Activated CD4-positive, alpha-beta T cell treated with anti-CD3 and anti-CD28 coated beads for 36 hours (primary cell): ENCODE results near the gene SACM1L. TPM values are rescaled to one million over a fixed set of nuclear protein-coding genes. Genes with fewer than 3 reads are reported as not detected.
A peak's percentile ranks its signal among the peaks of the same experiment; 100 is the strongest.

Experiments
- ATAC-seq: fragments of 200-7000 bp; cut with Tn5 transposase; one replicate; pipeline ENCODE4 v1.10.0; 2021; ENCODE audit warnings: mild to moderate bottlenecking, moderate library complexity
- CTCF ChIA-PET: fragments of 350-600 bp; sonication (Branson Sonifier 250); formaldehyde crosslinking; loops from one replicate; lab custom pipeline; 2021; ENCODE audit warnings: antibody characterized with exemption; lab: Charles Lee
- POLR2A ChIA-PET: fragments of 350-600 bp; sonication (Branson Sonifier 250); formaldehyde crosslinking; loops from one replicate; lab custom pipeline; 2021; ENCODE audit warnings: antibody characterized with exemption, inconsistent platforms; lab: Charles Lee
- DNase-seq: peaks from one replicate; pipeline ENCODE4 v3.0.0-alpha.2; 2020
- H3K27ac Mint-ChIP-seq: one replicate; pipeline ENCODE4 v1.8.0; 2021; ENCODE audit warnings: mixed read lengths
- H3K27me3 Mint-ChIP-seq: one replicate; pipeline ENCODE4 v1.8.0; 2021; ENCODE audit warnings: mixed read lengths
- H3K36me3 Mint-ChIP-seq: one replicate; pipeline ENCODE4 v1.8.0; 2021; ENCODE audit warnings: low read depth, mixed read lengths
- H3K4me1 Mint-ChIP-seq: one replicate; pipeline ENCODE4 v1.8.0; 2021; ENCODE audit warnings: mixed read lengths
- H3K4me3 Mint-ChIP-seq: one replicate; pipeline ENCODE4 v1.8.0; 2021; ENCODE audit warnings: mild to moderate bottlenecking, moderate library complexity, mixed read lengths
- H3K9me3 Mint-ChIP-seq: one replicate; pipeline ENCODE4 v1.8.0; 2021; ENCODE audit warnings: low read depth, mixed read lengths
- intact Hi-C, 2 experiments: fragments of 100-400 bp; cut with DNase I in 1 of 2; cut with micrococcal nuclease in 1 of 2; formaldehyde crosslinking; loops; one replicate each; pipeline versions ENCODE4 v1.14.2 to v1.15.1; 2022 to 2024; cut with DNase I, micrococcal nuclease
- total RNA-seq, 2 experiments: library from RNA; stranded (reverse); gene quantifications; one replicate each; pipeline ENCODE4 v1.2.3, GENCODE V29; 2021

Gene SACM1L
- 10 to 100 TPM; 34.2 to 51.8 TPM for total RNA-seq

GRCh38 chr3:45688882-45689786 is at the start of gene SACM1L:
Gene SACM1L (plus strand): TSS chr3:45689396. CDS start chr3:45689466, 70 bp downstream.
- no peaks in the 10 kb centered on the region for H3K9me3 Mint-ChIP-seq
- POLR2A ChIA-PET, result interaction anchor here (0.7 kb wide), 1 partner anchor 179 kb away, joined by 3 read pairs; no protein-coding TSS in a partner anchor
- ATAC-seq (peak; percentile 85), DNase-seq (peak; percentile 98)
- CTCF ChIA-PET, result interaction anchor here (0.6 to 3.7 kb wide), 6 partner anchors 15 to 178 kb away, joined by 3 to 20 read pairs (median 4); no protein-coding TSS in a partner anchor
- intact Hi-C loops, result loop anchor here (1.0 to 10.0 kb wide), 10 partner anchors 21 to 1473 kb away; partner anchors contain the start of genes CCDC12 (in 1 of the 2), LARS2 (in 1 of the 2), LIMD1 (in 1 of the 2) and NBEAL2 (in 1 of the 2)
- peaks cover 46% of the 10 kb centered on the region for H3K4me1 Mint-ChIP-seq
- H3K4me3 Mint-ChIP-seq, result peak within 1 kb of the TSS; percentile 79
- H3K27ac Mint-ChIP-seq, result peak within 1 kb of the TSS; percentile 97
- peaks cover 2% of the 10 kb centered on the region for H3K27me3 Mint-ChIP-seq
- peaks cover 31% of the 10 kb centered on the region for H3K36me3 Mint-ChIP-seq

GRCh38 chr3:45640091-45640507 is 49.1 kb upstream of the SACM1L start:
- Mint-ChIP-seq H3K9me3 (no peaks in the 10 kb centered on the region), H3K27ac (peak overlapping the region; percentile 14), H3K36me3 (peaks cover 32% of the 10 kb centered on the region), H3K4me1 (peaks cover 9% of the 10 kb centered on the region), H3K27me3 (no peaks in the 10 kb centered on the region), H3K4me3 (no peak overlapping the region)
- ChIA-PET CTCF (interaction anchor here (2.7 kb wide), 1 partner anchor 16 kb away, joined by 9 read pairs; no protein-coding TSS in a partner anchor), POLR2A (no interaction called here)
- intact Hi-C loops, result no loop called here
- ATAC-seq, result no peak
- no peak for DNase-seq

GRCh38 chr3:45640724-45641361 is 48.4 kb upstream of the SACM1L start:
- no peaks in the 10 kb centered on the region for H3K27me3 Mint-ChIP-seq

GRCh38 chr3:45641756-45642155 is 47.4 kb upstream of the SACM1L start:
- H3K27ac Mint-ChIP-seq, result no peak overlapping the region
- intact Hi-C loops, result no loop called here
- H3K4me3 Mint-ChIP-seq, result no peak overlapping the region
- CTCF ChIA-PET, result interaction anchor here (0.7 to 1.7 kb wide), 2 partner anchors 15 to 18 kb away, joined by 3 to 4 read pairs; no protein-coding TSS in a partner anchor
- H3K27me3 Mint-ChIP-seq, result no peaks in the 10 kb centered on the region
- H3K9me3 Mint-ChIP-seq, result no peaks in the 10 kb centered on the region
- H3K36me3 Mint-ChIP-seq, result peaks cover 25% of the 10 kb centered on the region
- DNase-seq (no peak), ATAC-seq (no peak)
- POLR2A ChIA-PET, result no interaction called here
- peaks cover 6% of the 10 kb centered on the region for H3K4me1 Mint-ChIP-seq

More at GRCh38 chr3:45640724-45641361, 48.4 kb upstream of the SACM1L start:
- intact Hi-C loops, result no loop called here
- DNase-seq, result no peak
- peaks cover 30% of the 10 kb centered on the region for H3K36me3 Mint-ChIP-seq
- H3K27ac Mint-ChIP-seq, result no peak overlapping the region
- no peak overlapping the region for H3K4me3 Mint-ChIP-seq
- peaks cover 9% of the 10 kb centered on the region for H3K4me1 Mint-ChIP-seq
- ChIA-PET POLR2A (no interaction called here), CTCF (interaction anchor here (0.6 to 1.7 kb wide), 2 partner anchors 16 to 18 kb away, joined by 3 to 4 read pairs; no protein-coding TSS in a partner anchor)
- no peaks in the 10 kb centered on the region for H3K9me3 Mint-ChIP-seq
- ATAC-seq, result no peak

- H3K27me3 Mint-ChIP-seq, result no peaks in the 10 kb centered on the region
- ATAC-seq (no peak), DNase-seq (no peak)
- peaks cover 24% of the 10 kb centered on the region for H3K36me3 Mint-ChIP-seq
- peaks cover 6% of the 10 kb centered on the region for H3K4me1 Mint-ChIP-seq
- no peak overlapping the region for H3K4me3 Mint-ChIP-seq
- no peak overlapping the region for H3K27ac Mint-ChIP-seq
- intact Hi-C loops, result no loop called here
- H3K9me3 Mint-ChIP-seq, result no peaks in the 10 kb centered on the region
- CTCF ChIA-PET, result interaction anchor here (0.6 kb wide), 1 partner anchor 607 kb away, joined by 4 read pairs; no protein-coding TSS in a partner anchor
- POLR2A ChIA-PET, result no interaction called here
These were observed 46.5 kb upstream of the SACM1L start for GRCh38 chr3:45642731-45643152.

GRCh38 chr3:45644063-45644790 is 45.0 kb upstream of the SACM1L start:
- Mint-ChIP-seq H3K36me3 (peaks cover 34% of the 10 kb centered on the region), H3K9me3 (peaks cover 10% of the 10 kb centered on the region), H3K4me3 (no peak overlapping the region), H3K4me1 (peaks cover 6% of the 10 kb centered on the region), H3K27me3 (no peaks in the 10 kb centered on the region), H3K27ac (no peak overlapping the region)
- no peak for DNase-seq
- POLR2A ChIA-PET, result no interaction called here
- intact Hi-C loops, result no loop called here
- CTCF ChIA-PET, result interaction anchor here (1.1 to 1.4 kb wide), 2 partner anchors 12 to 16 kb away, joined by 3 read pairs; no protein-coding TSS in a partner anchor
- ATAC-seq, result no peak

- CTCF ChIA-PET, result interaction anchor here (0.9 to 1.4 kb wide), 2 partner anchors 12 to 15 kb away, joined by 3 to 4 read pairs; no protein-coding TSS in a partner anchor
- intact Hi-C loops, result no loop called here
- peaks cover 11% of the 10 kb centered on the region for H3K9me3 Mint-ChIP-seq
These were observed 44.4 kb upstream of the SACM1L start for GRCh38 chr3:45644791-45645201.

GRCh38 chr3:45646051-45646585 is 43.1 kb upstream of the SACM1L start:
- Mint-ChIP-seq H3K36me3 (peaks cover 32% of the 10 kb centered on the region), H3K27ac (no peak overlapping the region), H3K27me3 (no peaks in the 10 kb centered on the region), H3K9me3 (peaks cover 14% of the 10 kb centered on the region), H3K4me3 (no peak overlapping the region), H3K4me1 (no peaks in the 10 kb centered on the region)
- POLR2A ChIA-PET, result no interaction called here
- CTCF ChIA-PET, result interaction anchor here (0.6 kb wide), 1 partner anchor 125 kb away, joined by 3 read pairs; no protein-coding TSS in a partner anchor
- DNase-seq, result no peak
- intact Hi-C loops, result no loop called here
- no peak for ATAC-seq

More at GRCh38 chr3:45644791-45645201, 44.4 kb upstream of the SACM1L start:
- H3K27ac Mint-ChIP-seq, result no peak overlapping the region
- peaks cover 5% of the 10 kb centered on the region for H3K4me1 Mint-ChIP-seq
- H3K36me3 Mint-ChIP-seq, result peaks cover 35% of the 10 kb centered on the region
- POLR2A ChIA-PET, result no interaction called here
- no peak overlapping the region for H3K4me3 Mint-ChIP-seq
- H3K27me3 Mint-ChIP-seq, result no peaks in the 10 kb centered on the region
- DNase-seq (no peak), ATAC-seq (no peak)

- H3K4me1 Mint-ChIP-seq, result no peaks in the 10 kb centered on the region
- intact Hi-C loops, result no loop called here
- no peaks in the 10 kb centered on the region for H3K27me3 Mint-ChIP-seq
- ChIA-PET POLR2A (no interaction called here), CTCF (no interaction called here)
- peaks cover 14% of the 10 kb centered on the region for H3K9me3 Mint-ChIP-seq
- no peak overlapping the region for H3K4me3 Mint-ChIP-seq
- ATAC-seq (no peak), DNase-seq (no peak)
- H3K27ac Mint-ChIP-seq, result no peak overlapping the region
- peaks cover 29% of the 10 kb centered on the region for H3K36me3 Mint-ChIP-seq
These were observed 42.0 kb upstream of the SACM1L start for GRCh38 chr3:45647148-45647619.

GRCh38 chr3:45653205-45653604 is 36.0 kb upstream of the SACM1L start:
- Mint-ChIP-seq H3K4me3 (no peak overlapping the region), H3K27ac (no peak overlapping the region), H3K9me3 (peaks cover 12% of the 10 kb centered on the region), H3K36me3 (peaks cover 23% of the 10 kb centered on the region), H3K4me1 (peaks cover 11% of the 10 kb centered on the region), H3K27me3 (no peaks in the 10 kb centered on the region)
- CTCF ChIA-PET, result interaction anchor here (0.6 to 5.5 kb wide), 2 partner anchors 143 to 613 kb away, joined by 3 to 44 read pairs; no protein-coding TSS in a partner anchor
- POLR2A ChIA-PET, result no interaction called here
- DNase-seq (no peak), ATAC-seq (no peak)
- intact Hi-C loops, result no loop called here
